ENCODE results near the gene MBD3L2.
"Not testable (repeated sequence)": the region's sequence is repeated elsewhere in the genome, so short reads cannot be mapped to it uniquely, and the experiment has no call there.

DNA sequence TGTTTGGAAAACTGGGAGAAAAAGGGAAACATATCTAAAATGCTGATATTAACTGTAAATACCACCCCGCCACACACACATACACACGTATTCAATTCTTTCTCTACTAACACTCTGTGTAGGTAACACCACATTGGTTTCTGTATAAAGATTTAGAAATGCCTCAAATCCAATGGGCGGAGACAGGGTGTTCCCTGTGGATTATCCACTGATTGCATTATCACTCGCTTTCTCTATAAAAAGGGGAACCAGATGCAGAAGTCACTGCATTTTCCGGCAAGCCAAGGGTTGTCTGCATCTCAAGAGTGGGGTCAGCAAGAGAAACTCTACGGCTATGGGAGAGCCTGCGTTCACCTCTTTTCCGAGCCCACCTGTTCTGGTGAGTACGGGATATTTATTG lies 18.8 kb upstream of the MBD3L2 start, which contains the start of gene MBD3L5:
- TF ChIP-seq CTCF, POLR2A, POLR2AphosphoS5 (IDR thresholded peaks at IDR 0.05): not testable (repeated sequence)
